GM19239 (cell line): ENCODE results near the gene DGKI.

ENCODE experiments used
- DNase-seq: peaks from one replicate; pipeline ENCODE4 v3.0.0; 2011; ENCODE audit warnings: low spot score; ENCODE audit not compliant: insufficient read length
- FAIRE-seq: peaks from 2 replicates; lab custom pipeline; 2011; peaks lifted over from hg19 to GRCh38; lab: Jason Lieb, UNC

Gene DGKI

GRCh38 chr7:137633133-137633532 is 213.6 kb downstream of the DGKI start:
- FAIRE-seq (peak; percentile 51), DNase-seq (no peak)

- DNase-seq (no peak), FAIRE-seq (no peak)
Measured at GRCh38 chr7:137628216-137628615, 218.6 kb downstream of the DGKI start.

- peak; percentile 75 for FAIRE-seq
- peak; percentile 37 for DNase-seq
Measured at GRCh38 chr7:137626469-137627067, 220.2 kb downstream of the DGKI start.

GRCh38 chr7:137625197-137625596 is 221.6 kb downstream of the DGKI start:
- FAIRE-seq (no peak), DNase-seq (no peak)

GRCh38 chr7:137619181-137619580 is 227.6 kb downstream of the DGKI start:
- FAIRE-seq (no peak), DNase-seq (no peak)

- DNase-seq: no peak
- FAIRE-seq: no peak
Measured at GRCh38 chr7:137618748-137619147, 228.0 kb downstream of the DGKI start.

- DNase-seq (no peak), FAIRE-seq (no peak)
Measured at GRCh38 chr7:137613006-137613525, 233.7 kb downstream of the DGKI start.

GRCh38 chr7:137611606-137612005 is 235.2 kb downstream of the DGKI start:
- DNase-seq: no peak
- no peak for FAIRE-seq

GRCh38 chr7:137609500-137609899 is 237.3 kb downstream of the DGKI start:
- FAIRE-seq: no peak
- no peak for DNase-seq

GRCh38 chr7:137606061-137606674 is 240.6 kb downstream of the DGKI start:
- peak; percentile 33 for FAIRE-seq
- DNase-seq: no peak

GRCh38 chr7:137603043-137603442 is 243.7 kb downstream of the DGKI start:
- no peak for FAIRE-seq
- DNase-seq: no peak

- no peak for DNase-seq
Measured at GRCh38 chr7:137601642-137602041, 245.1 kb downstream of the DGKI start.

GRCh38 chr7:137597856-137598255 is 248.9 kb downstream of the DGKI start:
- FAIRE-seq (no peak), DNase-seq (no peak)

More at GRCh38 chr7:137601642-137602041, 245.1 kb downstream of the DGKI start:
- no peak for FAIRE-seq

GRCh38 chr7:137593115-137593711 is 253.6 kb downstream of the DGKI start:
- FAIRE-seq (no peak), DNase-seq (no peak)

GRCh38 chr7:137592232-137592896 is 254.4 kb downstream of the DGKI start:
- DNase-seq: no peak
- peak; percentile 77 for FAIRE-seq

- DNase-seq: no peak
- FAIRE-seq: no peak
Measured at GRCh38 chr7:137591421-137591837, 255.3 kb downstream of the DGKI start.

- DNase-seq: no peak
- no peak for FAIRE-seq
Measured at GRCh38 chr7:137590756-137591305, 255.9 kb downstream of the DGKI start.

GRCh38 chr7:137590071-137590755 is 256.6 kb downstream of the DGKI start:
- DNase-seq: no peak
- FAIRE-seq: no peak

GRCh38 chr7:137587326-137587725 is 259.4 kb downstream of the DGKI start:
- DNase-seq (no peak), FAIRE-seq (no peak)

- DNase-seq (no peak), FAIRE-seq (no peak)
Measured at GRCh38 chr7:137585591-137585990, 261.2 kb downstream of the DGKI start.
